A549 (cell line): Measurements from ENCODE around the gene EZH1. TPM values are rescaled to one million over a fixed set of nuclear protein-coding genes. Genes with fewer than 3 reads are reported as not detected.
A peak's percentile ranks its signal among the peaks of the same experiment; 100 is the strongest.

Experiments
- ATAC-seq, 2 experiments: fragments of 200-7000 bp in 1 of 2; fragments of >200 bp in 1 of 2; cut with Nextera tagmentation in 1 of 2; cut with Tn5 transposase in 1 of 2; 3 replicates each; pipeline versions ENCODE4 v1.8.0 to v1.9.1; 2018 to 2020; ENCODE audit warnings: mild to moderate bottlenecking in 1 of 2, moderate library complexity in 1 of 2
- CTCF ChIA-PET: fragments of 300-600 bp; sonication (Branson Sonifier 250); formaldehyde crosslinking; extraction: SDS; loops from one replicate; lab custom pipeline; 2021; ENCODE audit warnings: antibody characterized with exemption, inconsistent platforms; lab: Yijun Ruan, JAX
- POLR2A ChIA-PET: fragments of 350-600 bp; formaldehyde crosslinking; extraction: SDS; loops from one replicate; lab custom pipeline; 2021; ENCODE audit warnings: antibody characterized with exemption, inconsistent platforms; lab: Yijun Ruan, JAX
- DNase-seq, 2 experiments: peaks; one replicate each; pipeline versions ENCODE4 v3.0.0 to v3.0.0-alpha.2; 2011 to 2016; ENCODE audit warnings: low read depth in 1 of 2, low spot score in 1 of 2
- FAIRE-seq: peaks from 2 replicates; lab custom pipeline; 2011; peaks lifted over from hg19 to GRCh38; lab: Jason Lieb, UNC
- H3K27ac ChIP-seq, 2 experiments: fragments of >200 bp; sonication (Bioruptor Twin); formaldehyde crosslinking; 3 replicates each; pipeline ENCODE4 v1.5.1; 2016 to 2017
- H3K4me1 ChIP-seq: fragments of >200 bp; sonication (Bioruptor Twin); formaldehyde crosslinking; 3 replicates; pipeline ENCODE4 v1.6.1; 2016
- H3K4me2 ChIP-seq: fragments of >200 bp; sonication (Bioruptor Twin); formaldehyde crosslinking; 3 replicates; pipeline ENCODE4 v1.6.1; 2016
- H3K4me3 ChIP-seq: fragments of >200 bp; sonication (Bioruptor Twin); formaldehyde crosslinking; 3 replicates; pipeline ENCODE4 v1.5.1; 2016
- H3K9me3 ChIP-seq: fragments of >200 bp; sonication (Bioruptor Twin); formaldehyde crosslinking; 3 replicates; pipeline ENCODE4 v1.6.1; 2016
- ATOH8 ChIP-seq: fragments of 250-450 bp; sonication (Bioruptor Pico); IDR thresholded peaks from 2 replicates; pipeline ENCODE4 v1.5.0; 2020; ENCODE audit warnings: low read depth, mild to moderate bottlenecking, moderate library complexity
- BHLHE40 ChIP-seq: IDR thresholded peaks from 2 replicates; pipeline ENCODE4 v1.6.1; 2012; ENCODE audit warnings: low read depth, low read length, inconsistent platforms
- CBX8 ChIP-seq: fragments of 200-600 bp; sonication (generic); IDR thresholded peaks from 2 replicates; pipeline ENCODE4 v1.6.1; 2016
- CEBPB ChIP-seq, 2 experiments: fragments of >200 bp in 1 of 2; sonication (Bioruptor Twin) in 1 of 2; formaldehyde crosslinking in 1 of 2; IDR thresholded peaks; 2 replicates each; pipeline ENCODE4 v1.6.1; 2012 to 2016
- E2F6 ChIP-seq: IDR thresholded peaks from 2 replicates; pipeline ENCODE4 v1.6.1; 2012; ENCODE audit warnings: low read depth, borderline replicate concordance
- ELK1 ChIP-seq: fragments of 150-350 bp; IDR thresholded peaks from 2 replicates; pipeline ENCODE4 v1.6.1; 2014; ENCODE audit warnings: low read depth, mild to moderate bottlenecking, low read length
- ESRRA ChIP-seq: fragments of 150-350 bp; IDR thresholded peaks from 2 replicates; pipeline ENCODE4 v1.6.1; 2014; ENCODE audit warnings: mild to moderate bottlenecking, low read length, borderline replicate concordance
- HOXA7 ChIP-seq: fragments of 250-450 bp; sonication (Bioruptor Pico); IDR thresholded peaks from 2 replicates; pipeline ENCODE4 v1.5.0; 2020; ENCODE audit warnings: mild to moderate bottlenecking, moderate library complexity
- HOXB5 ChIP-seq: fragments of 250-450 bp; sonication (Bioruptor Pico); IDR thresholded peaks from 2 replicates; pipeline ENCODE4 v1.5.0; 2020; ENCODE audit warnings: mild to moderate bottlenecking, moderate library complexity
- KDM1A ChIP-seq: fragments of 200-600 bp; sonication (generic); IDR thresholded peaks from 2 replicates; pipeline ENCODE4 v1.6.1; 2016; ENCODE audit warnings: low read depth, mild to moderate bottlenecking
- MAFK ChIP-seq: fragments of 450-650 bp; IDR thresholded peaks from 2 replicates; pipeline ENCODE4 v1.6.1; 2014; ENCODE audit not compliant: partially characterized antibody
- MAX ChIP-seq: IDR thresholded peaks from 2 replicates; pipeline ENCODE4 v1.6.1; 2012
- NFE2L2 ChIP-seq: fragments of 150-350 bp; conservative IDR thresholded peaks from 2 replicates; pipeline ENCODE4 v1.6.1; 2014; ENCODE audit warnings: low read length
- NPAS2 ChIP-seq: fragments of 250-450 bp; sonication (Bioruptor Pico); IDR thresholded peaks from 2 replicates; pipeline ENCODE4 v1.8.0; 2022; ENCODE audit warnings: mild to moderate bottlenecking, moderate library complexity, borderline replicate concordance
- RAD21 ChIP-seq, 2 experiments: fragments of >200 bp in 1 of 2; sonication (Bioruptor Twin) in 1 of 2; formaldehyde crosslinking in 1 of 2; IDR thresholded peaks in 1 of 2; conservative IDR thresholded peaks in 1 of 2; 2 replicates in 1 of 2; 3 replicates in 1 of 2; pipeline ENCODE4 v1.6.1; 2012 to 2018; ENCODE audit warnings: inconsistent platforms in 1 of 2
- REST ChIP-seq: fragments of 200-600 bp; sonication (generic); IDR thresholded peaks from 2 replicates; pipeline ENCODE4 v1.6.1; 2016; ENCODE audit warnings: antibody characterized with exemption, mild to moderate bottlenecking, moderate library complexity
- SMC3 ChIP-seq: fragments of >200 bp; sonication (Bioruptor Twin); formaldehyde crosslinking; IDR thresholded peaks from 3 replicates; pipeline ENCODE4 v1.6.1; 2018; ENCODE audit warnings: inconsistent platforms
- SREBF2 ChIP-seq: fragments of 450-650 bp; IDR thresholded peaks from 2 replicates; pipeline ENCODE4 v1.6.1; 2014; ENCODE audit warnings: mild to moderate bottlenecking, moderate library complexity
- TP53 ChIP-seq: fragments of 250-450 bp; sonication (Bioruptor Pico); IDR thresholded peaks from 2 replicates; pipeline ENCODE4 v1.5.0; 2021; ENCODE audit warnings: mild to moderate bottlenecking, moderate library complexity
- USF2 ChIP-seq: fragments of 450-650 bp; IDR thresholded peaks from 2 replicates; pipeline ENCODE4 v1.6.1; 2014; ENCODE audit warnings: antibody characterized with exemption
- ZC3H11A ChIP-seq: fragments of 450-650 bp; IDR thresholded peaks from 2 replicates; pipeline ENCODE4 v1.6.1; 2014; ENCODE audit warnings: antibody characterized with exemption, mild to moderate bottlenecking
- ZNF302 ChIP-seq: fragments of 250-450 bp; sonication (Bioruptor Pico); IDR thresholded peaks from 2 replicates; pipeline ENCODE4 v1.9.0; 2021; ENCODE audit warnings: inconsistent platforms, mild to moderate bottlenecking, moderate library complexity
- WGBS: methylation state at CpG from one replicate; pipeline ENCODE4 v1.1.6; 2017; ENCODE audit errors: missing lambda C conversion rate; 5-methylcytosine and 5-hydroxymethylcytosine counted together
- polyA plus RNA-seq, 4 experiments: library from polyadenylated mRNA; depleted of rRNA in 3 of 4; stranded (reverse); fragments of >200 nt; fragmentation: RNase III in 1 of 4; extraction: RNeasy Plus Mini Kit Qiagen cat#74134 plus additional on column Dnase treatment in 1 of 4; gene quantifications; 2 replicates in 3 of 4; 3 replicates in 1 of 4; pipeline ENCODE4 v1.2.3, GENCODE V29; 2011 to 2017

The EZH1 gene
- polyA plus RNA-seq, 2 of the 4 experiments (the other 2 are of a cell fraction), result 20.1 to 41.1 TPM

GRCh38 chr17:42678951-42679491 is 65.8 kb downstream of the EZH1 start:
- TF ChIP-seq USF2 (no peak), ZNF302 (CRISPR knock-in tag) (no peak), RAD21 (conservative IDR thresholded peaks at IDR 0.05 in 1 of 2, IDR thresholded peaks at IDR 0.05 in 1 of 2) (peak in 1 of 2 experiments; percentile 46; a peak in 3 of 5 replicates), E2F6 (no peak), MAFK (peak; percentile 20), MAX (no peak), NPAS2 (no peak), ESRRA (no peak), HOXA7 (CRISPR knock-in tag) (no peak), TP53 (no peak), SMC3 (0 out of 3 replicates have a peak, but pooled peaks have one; percentile 13), REST (no peak), CBX8 (no peak), BHLHE40 (no peak)
- FAIRE-seq (no peak), DNase-seq (peak; percentile 57 to 80), ATAC-seq (peak; percentile 3 to 8; a peak in 3 of 6 replicates)
- Histone ChIP-seq H3K27ac (peak overlapping the region; percentile 92 to 98), H3K4me1 (peaks cover 51% of the 10 kb centered on the region), H3K9me3 (no peaks in the 10 kb centered on the region), H3K4me3 (peak overlapping the region; percentile 54), H3K4me2 (peak overlapping the region; percentile 91)
- 5% methylated on average over 12 of the region's 18 CpGs for WGBS
- ChIA-PET POLR2A (interaction anchor here (0.7 to 4.9 kb wide), 10 partner anchors 11 to 1235 kb away, joined by 3 to 63 read pairs (median 4); partner anchors contain the start of genes PSMC3IP, RETREG3 and TUBG1), CTCF (interaction anchor here (0.6 to 15.7 kb wide), 43 partner anchors 10 to 635 kb away, joined by 3 to 394 read pairs (median 4); partner anchors contain the start of genes BECN1, MLX, PSMC3IP and PSME3)

- DNase-seq (peak; percentile 99), ATAC-seq (peak; percentile 31 to 63), FAIRE-seq (no peak)
- POLR2A ChIA-PET, result interaction anchor here (0.6 to 4.9 kb wide), 14 partner anchors 10 to 968 kb away, joined by 3 to 63 read pairs (median 4); partner anchors contain the start of genes BECN1, PSMC3IP, RETREG3 and RPL27
- Histone ChIP-seq H3K4me3 (peak overlapping the region; percentile 54), H3K27ac (peak overlapping the region; percentile 92 to 98), H3K4me1 (peaks cover 56% of the 10 kb centered on the region), H3K4me2 (peak overlapping the region; percentile 91), H3K9me3 (no peaks in the 10 kb centered on the region)
- under 1% methylated on average over 43 of the region's 53 CpGs for WGBS
- CTCF ChIA-PET, result interaction anchor here (0.7 to 15.7 kb wide), 22 partner anchors 9 to 155 kb away, joined by 3 to 394 read pairs (median 10); partner anchors contain the start of genes BECN1, PSMC3IP, PSME3 and RETREG3
- TF ChIP-seq NFE2L2 (no peak), SREBF2 (no peak), REST (peak; percentile 47; the same call in 1 of the 2 replicates), HOXB5 (CRISPR knock-in tag) (peak; percentile 66), CEBPB (IDR thresholded peaks at IDR 0.05) (peak in 1 of 2 experiments; percentile 69; a peak in 2 of 4 replicates), ATOH8 (peak; percentile 69; the same call in 1 of the 2 replicates), ZC3H11A (no peak), ESRRA (no peak), ELK1 (no peak), KDM1A (no peak)
Observed at GRCh38 chr17:42677921-42678781, 66.7 kb downstream of the EZH1 start.
